Keratinocyte (primary cell): ENCODE results near the gene ARSB. TPM values are rescaled to one million over a fixed set of nuclear protein-coding genes. Genes with fewer than 3 reads are reported as not detected.

Experiments
- DNase-seq: peaks from one replicate; pipeline ENCODE4 v3.0.0-alpha.2; 2011; ENCODE audit warnings: low read depth, missing footprints, low spot score
- FAIRE-seq: peaks from 2 replicates; lab custom pipeline; 2011; peaks lifted over from hg19 to GRCh38; lab: Jason Lieb, UNC
- H2AFZ ChIP-seq: 2 replicates; pipeline ENCODE4 v1.6.0; 2012; ENCODE audit warnings: low read length, control low read depth, inconsistent platforms; ENCODE audit not compliant: control insufficient read depth
- H3K27ac ChIP-seq: 2 replicates; pipeline ENCODE4 v1.5.1; 2011; ENCODE audit warnings: low read length; ENCODE audit not compliant: control insufficient read depth, insufficient read depth
- H3K27me3 ChIP-seq: 3 replicates; pipeline ENCODE4 v1.6.0; 2011; ENCODE audit warnings: low read length; ENCODE audit not compliant: control insufficient read depth, insufficient read depth; ENCODE audit errors: extremely low read depth
- H3K36me3 ChIP-seq, 2 experiments: 2 replicates in 1 of 2; 3 replicates in 1 of 2; pipeline ENCODE4 v1.5.1; 2011; ENCODE audit warnings: low read length in 2 of 2, mild to moderate bottlenecking in 1 of 2; ENCODE audit not compliant: control insufficient read depth in 2 of 2, insufficient read depth in 2 of 2; ENCODE audit errors: extremely low read depth in 1 of 2
- H3K4me1 ChIP-seq: 3 replicates; pipeline ENCODE4 v1.5.1; 2011; ENCODE audit warnings: low read length; ENCODE audit not compliant: control insufficient read depth, insufficient read depth; ENCODE audit errors: extremely low read depth
- H3K4me2 ChIP-seq: 3 replicates; pipeline ENCODE4 v1.6.0; 2011; ENCODE audit warnings: low read depth, low read length; ENCODE audit not compliant: control insufficient read depth, insufficient read depth; ENCODE audit errors: extremely low read depth
- H3K4me3 ChIP-seq, 3 experiments: fragments of 200-600 bp in 1 of 3; sonication (generic) in 1 of 3; 2 replicates in 2 of 3; 3 replicates in 1 of 3; pipeline ENCODE4 v1.5.1; 2011 to 2016; ENCODE audit warnings: low read length in 3 of 3, mild to moderate bottlenecking in 3 of 3, control low read depth in 2 of 3, inconsistent platforms in 1 of 3, low read depth in 1 of 3, mixed read lengths in 1 of 3, mixed run types in 1 of 3, moderate library complexity in 1 of 3; ENCODE audit not compliant: control insufficient read depth in 2 of 3, insufficient read depth in 2 of 3; ENCODE audit errors: extremely low read depth in 1 of 3
- H3K79me2 ChIP-seq: 2 replicates; pipeline ENCODE4 v1.6.0; 2012; ENCODE audit warnings: low read length; ENCODE audit not compliant: control insufficient read depth, insufficient read depth
- H3K9ac ChIP-seq: 3 replicates; pipeline ENCODE4 v1.6.0; 2011; ENCODE audit warnings: low read length; ENCODE audit not compliant: control insufficient read depth, insufficient read depth; ENCODE audit errors: extremely low read depth
- H3K9me1 ChIP-seq: 3 replicates; pipeline ENCODE4 v1.6.0; 2011; ENCODE audit warnings: low read length; ENCODE audit not compliant: control insufficient read depth, insufficient read depth; ENCODE audit errors: extremely low read depth
- H3K9me3 ChIP-seq: 2 replicates; pipeline ENCODE4 v1.5.1; 2012; ENCODE audit warnings: low read depth, low read length; ENCODE audit not compliant: control insufficient read depth
- H4K20me1 ChIP-seq: 3 replicates; pipeline ENCODE4 v1.6.0; 2011; ENCODE audit warnings: low read length; ENCODE audit not compliant: control insufficient read depth, insufficient read depth; ENCODE audit errors: extremely low read depth
- CTCF ChIP-seq, 3 experiments: IDR thresholded peaks in 1 of 3; conservative IDR thresholded peaks in 1 of 3; optimal IDR thresholded peaks in 1 of 3; 2 replicates in 2 of 3; 3 replicates in 1 of 3; pipeline versions ENCODE3 to v1.5.1; 2011; ENCODE audit warnings: low read length in 3 of 3, mild to moderate bottlenecking in 3 of 3, moderate library complexity in 2 of 3, control low read depth in 1 of 3, inconsistent platforms in 1 of 3; ENCODE audit not compliant: insufficient read depth in 2 of 3; ENCODE audit errors: extremely low read depth in 1 of 3
- EZH2 ChIP-seq: IDR thresholded peaks from one replicate; pipeline ENCODE4 v1.6.1; 2012; ENCODE audit warnings: inconsistent platforms, mild to moderate bottlenecking, low read length, moderate library complexity
- dilution Hi-C: fragments of 300-500 bp; cut with MboI; formaldehyde crosslinking; loops from one replicate; pipeline ENCODE4 v1.7.0; 2020; ENCODE audit warnings: low sequenced_read_pairs; ENCODE audit not compliant: extremely low pct_ligation_motif_present
- polyA plus RNA-seq, 5 experiments: library from polyadenylated mRNA; depleted of rRNA in 3 of 5; stranded (reverse) in 3 of 5; stranded (forward) in 1 of 5; unstranded in 1 of 5; fragments of >200 nt; gene quantifications; 1 replicate in 1 of 5; 2 replicates in 3 of 5; 3 replicates in 1 of 5; pipeline versions ENCODE4 v1.2.1 to v1.2.3, GENCODE V29; 2011 to 2012; ENCODE audit warnings: missing spikeins in 2 of 5, low read depth in 1 of 5, low replicate concordance in 1 of 5

ARSB gene
- polyA plus RNA-seq, 1 donor (not counting 4 experiments of a cell fraction or from before 2014, with no cell fraction given) = 4.5 TPM

GRCh38 chr5:78782728-78783127, 202.4 kb downstream of the ARSB start:
- H3K4me1 ChIP-seq = peaks cover 11% of the 10 kb centered on the region
- FAIRE-seq (no peak), DNase-seq (no peak)
- H4K20me1 ChIP-seq = no peaks in the 10 kb centered on the region
- H3K4me2 ChIP-seq = no peak overlapping the region
- no peaks in the 10 kb centered on the region for H3K36me3 ChIP-seq
- H2AFZ ChIP-seq = no peak overlapping the region
- no peak overlapping the region for H3K27ac ChIP-seq
- dilution Hi-C loops = no loop called here
- no peaks in the 10 kb centered on the region for H3K9me3 ChIP-seq
- H3K27me3 ChIP-seq = no peaks in the 10 kb centered on the region
- H3K9me1 ChIP-seq = no peaks in the 10 kb centered on the region
- no peaks in the 10 kb centered on the region for H3K79me2 ChIP-seq
- TF ChIP-seq CTCF (optimal IDR thresholded peaks at IDR 0.05 in 1 of 3, IDR thresholded peaks at IDR 0.05 in 1 of 3, conservative IDR thresholded peaks at IDR 0.05 in 1 of 3; ENCODE audit: extremely low read depth in 1 of 3, insufficient read depth in 2 of 3, low read length in 3 of 3) (no peak), EZH2 (no peak)
- H3K4me3 ChIP-seq = no peak overlapping the region
- no peak overlapping the region for H3K9ac ChIP-seq

GRCh38 chr5:78781611-78782286, 203.4 kb downstream of the ARSB start:
- H3K79me2 ChIP-seq = no peaks in the 10 kb centered on the region
- peaks cover 11% of the 10 kb centered on the region for H3K4me1 ChIP-seq
- H3K27me3 ChIP-seq = no peaks in the 10 kb centered on the region
- TF ChIP-seq CTCF (optimal IDR thresholded peaks at IDR 0.05 in 1 of 3, IDR thresholded peaks at IDR 0.05 in 1 of 3, conservative IDR thresholded peaks at IDR 0.05 in 1 of 3; ENCODE audit: extremely low read depth in 1 of 3, insufficient read depth in 2 of 3, low read length in 3 of 3) = no peak
- no peak for TF ChIP-seq EZH2
- dilution Hi-C loops = no loop called here
- H3K9me1 ChIP-seq = no peaks in the 10 kb centered on the region
- H2AFZ ChIP-seq = no peak overlapping the region
- no peaks in the 10 kb centered on the region for H3K9me3 ChIP-seq
- no peak overlapping the region for H3K4me3 ChIP-seq
- no peaks in the 10 kb centered on the region for H3K36me3 ChIP-seq
- H3K27ac ChIP-seq = no peak overlapping the region
- no peak for FAIRE-seq
- H3K9ac ChIP-seq = no peak overlapping the region
- no peak for DNase-seq
- H4K20me1 ChIP-seq = no peaks in the 10 kb centered on the region
- H3K4me2 ChIP-seq = no peak overlapping the region
